ENCODE measurements around the gene CAMLG.
"Not testable (repeated sequence)": the region's sequence is repeated elsewhere in the genome, so short reads cannot be mapped to it uniquely, and the experiment has no call there.

Gene CAMLG

DNA sequence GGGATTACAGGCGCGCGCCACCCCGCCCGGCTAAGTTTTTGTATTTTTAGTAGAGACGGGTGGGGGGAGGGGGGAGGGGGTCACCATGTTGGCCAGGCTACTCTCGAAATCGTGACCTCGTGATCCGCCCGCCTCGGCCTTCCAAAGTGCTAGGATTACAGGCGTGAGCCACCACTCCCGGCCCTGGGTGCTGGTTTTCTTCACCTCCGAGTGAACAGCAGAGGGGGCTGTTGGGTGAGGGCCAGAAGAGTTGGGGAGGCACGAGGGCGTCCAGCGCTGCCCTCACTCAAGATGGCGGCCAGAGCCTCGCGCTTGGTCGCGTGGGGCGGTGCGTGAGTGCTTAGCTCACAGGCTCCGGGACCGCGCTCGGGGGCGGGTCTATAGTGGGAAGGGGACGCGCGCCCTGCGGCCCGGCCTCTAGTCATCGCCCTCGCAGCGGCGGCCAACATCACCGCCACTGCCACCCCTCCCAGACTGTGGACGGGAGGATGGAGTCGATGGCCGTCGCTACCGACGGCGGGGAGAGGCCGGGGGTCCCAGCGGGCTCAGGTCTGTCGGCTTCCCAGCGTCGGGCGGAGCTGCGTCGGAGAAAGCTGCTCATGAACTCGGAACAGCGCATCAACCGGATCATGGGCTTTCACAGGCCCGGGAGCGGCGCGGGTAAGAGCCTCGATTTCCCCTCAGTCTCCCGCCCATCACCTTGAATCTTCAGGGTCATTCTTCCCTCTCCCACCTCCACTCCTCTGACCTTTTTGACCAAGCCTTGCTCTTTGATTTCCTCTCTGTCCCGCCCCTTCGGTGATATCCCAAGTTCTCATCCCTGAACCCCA lies at the start of gene CAMLG:
Gene CAMLG (plus strand): TSS at position 416 of the 830 bp plus-strand sequence. CDS start 73 bp downstream, at position 489.
- FAIRE-seq, result no peak

DNA sequence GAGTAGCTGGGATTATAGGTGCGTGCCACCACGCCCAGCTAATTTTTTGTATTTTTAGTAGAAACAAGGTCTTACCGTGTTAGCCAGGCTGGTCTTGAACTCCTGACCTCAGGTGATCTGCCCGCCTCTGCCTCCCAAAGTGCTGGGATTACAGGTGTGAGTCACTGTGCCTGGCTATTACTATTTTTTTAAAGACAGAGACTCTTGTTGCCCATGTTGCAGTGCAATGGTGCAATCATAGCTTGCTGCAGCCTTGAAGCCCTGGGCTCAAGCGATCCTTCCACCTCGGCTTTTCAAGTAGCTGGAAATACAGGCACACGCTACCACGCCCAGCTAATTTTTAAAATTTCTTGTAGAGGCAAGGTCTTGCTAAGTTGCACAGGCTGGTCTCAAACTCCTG lies 48.2 kb upstream of the CAMLG start:
- not testable (repeated sequence) for FAIRE-seq

DNA sequence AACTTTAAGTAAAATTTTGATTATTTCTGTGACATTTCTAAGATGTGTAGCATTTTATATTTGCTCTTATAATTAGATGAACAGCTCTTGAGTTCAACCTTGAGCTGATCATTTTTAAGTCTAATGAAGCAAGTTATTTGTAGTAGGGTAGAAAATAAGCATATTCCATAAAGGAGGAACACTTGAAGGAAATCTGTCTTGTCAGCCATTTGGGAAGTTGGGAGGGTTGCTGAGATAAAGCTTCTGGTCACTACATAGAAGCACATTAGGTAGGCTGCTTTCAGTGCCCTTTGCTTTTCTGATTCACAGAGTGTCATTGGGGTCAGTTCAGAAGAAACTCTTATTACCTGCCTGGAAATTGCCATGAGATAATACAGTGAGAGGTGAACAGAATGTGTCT lies 45.6 kb upstream of the CAMLG start:
- FAIRE-seq, result no peak

DNA sequence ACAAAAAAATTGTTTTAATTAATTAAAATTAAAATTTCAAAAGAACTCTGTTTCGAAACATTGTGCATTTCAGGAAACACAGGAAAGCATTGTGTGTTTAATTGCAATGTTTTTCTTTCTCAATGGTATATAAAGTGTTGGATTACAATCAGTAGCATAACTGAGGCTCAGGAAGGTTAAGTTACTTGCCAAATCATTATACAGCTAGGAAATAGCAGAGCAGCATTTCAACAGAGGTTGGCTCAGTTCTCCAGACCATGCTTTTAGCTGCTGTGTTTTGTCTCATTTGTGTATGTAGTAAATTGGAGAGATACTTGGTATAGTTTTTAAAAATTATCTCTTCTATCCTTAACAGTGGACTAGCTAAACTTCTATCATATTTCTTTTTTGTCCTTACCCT lies 30.0 kb upstream of the CAMLG start:
- FAIRE-seq, result no peak

DNA sequence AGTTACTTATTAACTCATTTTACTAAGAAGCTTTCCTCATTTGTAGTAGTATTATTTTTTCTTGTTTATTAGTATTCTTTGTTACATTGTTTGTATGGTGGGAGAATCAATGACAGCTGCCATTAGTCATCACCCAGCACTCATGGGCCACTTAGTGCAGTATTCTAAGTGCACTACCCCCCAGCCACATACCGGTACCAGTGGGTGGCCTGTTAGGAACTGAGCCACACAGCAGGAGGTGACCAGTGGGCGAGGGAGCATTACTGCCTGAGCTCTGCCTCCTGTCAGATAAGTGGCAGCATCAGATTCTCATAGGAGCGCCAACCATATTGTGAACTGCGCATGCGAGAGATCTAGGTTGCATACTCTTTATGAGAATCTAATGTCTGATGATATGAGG lies 24.2 kb upstream of the CAMLG start:
- FAIRE-seq, result no peak

DNA sequence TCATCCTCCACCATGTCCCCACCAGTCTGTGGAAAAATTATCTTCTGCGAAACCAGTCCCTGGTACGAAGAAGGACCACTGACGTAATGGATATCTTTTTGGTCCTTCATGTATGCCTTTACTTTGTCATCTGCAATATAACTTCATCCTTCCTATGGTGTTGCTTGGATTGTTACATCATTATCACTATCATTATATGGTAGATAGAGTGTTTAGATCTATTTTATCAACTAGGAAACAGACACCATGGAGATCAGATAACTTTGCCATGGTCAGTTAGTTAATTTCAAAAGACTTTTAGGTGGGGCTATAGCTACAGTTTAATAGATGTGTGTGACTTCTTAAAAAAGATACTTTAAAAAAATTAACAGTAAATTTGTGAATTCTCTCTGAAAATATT lies 23.8 kb upstream of the CAMLG start:
- no peak for FAIRE-seq

DNA sequence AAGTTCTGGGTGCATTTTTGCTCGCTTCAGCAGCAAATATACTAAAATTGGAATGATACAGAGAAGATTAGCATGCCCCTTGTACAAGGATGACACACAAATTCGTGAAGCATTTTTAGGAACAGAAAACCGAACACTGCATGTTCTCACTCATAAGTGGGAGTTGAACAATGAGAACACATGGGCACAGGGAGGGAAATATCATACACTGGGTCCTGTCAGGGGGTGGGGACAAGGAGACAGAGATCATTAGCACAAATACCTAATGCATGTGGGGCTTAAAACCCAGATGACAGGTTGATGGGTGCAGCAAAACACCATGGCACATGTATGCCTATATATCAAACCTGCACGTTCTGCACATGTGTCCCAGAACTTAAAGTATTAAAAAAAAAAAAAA lies 22.9 kb upstream of the CAMLG start:
- FAIRE-seq, result not testable (repeated sequence)

DNA sequence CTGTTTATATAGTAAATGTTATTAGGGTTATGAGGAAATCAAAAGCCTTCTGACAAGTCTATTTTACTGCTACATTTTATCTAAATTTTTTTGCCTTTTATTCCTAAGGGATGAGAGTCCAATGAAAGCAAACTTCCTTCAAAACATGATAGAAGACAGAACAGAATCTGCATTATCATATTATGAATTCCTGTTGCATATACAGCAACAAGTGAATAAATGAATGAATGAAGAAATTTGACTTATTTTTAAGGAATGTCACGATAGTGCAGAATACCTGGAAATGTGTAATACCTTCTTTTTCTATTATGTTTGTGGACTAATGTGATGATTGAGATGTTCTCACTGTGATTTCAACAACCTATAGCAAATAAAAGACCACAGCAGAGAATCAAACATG lies 13.5 kb upstream of the CAMLG start:
- no peak for FAIRE-seq

DNA sequence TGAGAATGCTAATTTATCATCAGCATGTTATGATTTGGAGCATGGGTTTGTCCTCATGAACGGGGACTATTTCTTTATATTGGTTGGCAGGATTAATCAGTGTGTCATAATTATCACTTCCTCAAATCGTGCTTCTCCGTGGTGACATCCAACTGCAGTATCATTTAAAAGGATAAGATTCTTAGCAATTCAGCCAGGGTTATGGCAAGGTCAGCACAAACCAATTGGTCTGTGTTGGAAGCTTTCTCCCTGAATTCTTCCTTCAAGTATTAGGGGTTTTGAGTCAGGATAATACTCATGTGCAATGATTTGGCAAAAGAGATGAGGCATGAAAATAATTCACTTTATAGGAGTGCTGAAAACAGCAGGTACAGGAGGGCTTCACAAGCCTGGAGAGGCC lies 5.5 kb upstream of the CAMLG start:
- no peak for FAIRE-seq

DNA sequence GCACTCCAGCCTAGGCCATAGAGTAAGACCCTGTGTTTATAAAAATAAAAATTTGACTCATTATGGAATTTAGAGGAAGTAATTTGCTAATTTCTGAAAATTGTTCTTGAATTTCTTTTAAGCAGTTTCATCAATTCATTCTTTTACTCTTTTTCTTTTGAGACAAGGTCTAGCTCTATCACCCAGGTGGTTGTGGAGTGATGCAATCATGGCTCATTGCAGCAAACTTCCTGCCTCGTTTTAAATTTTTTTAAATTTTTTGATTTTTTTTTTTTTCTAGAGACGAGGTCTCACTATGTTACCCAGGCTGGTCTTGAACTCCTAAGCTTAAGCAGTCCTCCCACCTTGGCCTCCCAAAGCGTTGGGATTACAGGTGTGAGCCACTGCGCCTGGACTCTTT lies 3.1 kb upstream of the CAMLG start:
- no peak for FAIRE-seq

DNA sequence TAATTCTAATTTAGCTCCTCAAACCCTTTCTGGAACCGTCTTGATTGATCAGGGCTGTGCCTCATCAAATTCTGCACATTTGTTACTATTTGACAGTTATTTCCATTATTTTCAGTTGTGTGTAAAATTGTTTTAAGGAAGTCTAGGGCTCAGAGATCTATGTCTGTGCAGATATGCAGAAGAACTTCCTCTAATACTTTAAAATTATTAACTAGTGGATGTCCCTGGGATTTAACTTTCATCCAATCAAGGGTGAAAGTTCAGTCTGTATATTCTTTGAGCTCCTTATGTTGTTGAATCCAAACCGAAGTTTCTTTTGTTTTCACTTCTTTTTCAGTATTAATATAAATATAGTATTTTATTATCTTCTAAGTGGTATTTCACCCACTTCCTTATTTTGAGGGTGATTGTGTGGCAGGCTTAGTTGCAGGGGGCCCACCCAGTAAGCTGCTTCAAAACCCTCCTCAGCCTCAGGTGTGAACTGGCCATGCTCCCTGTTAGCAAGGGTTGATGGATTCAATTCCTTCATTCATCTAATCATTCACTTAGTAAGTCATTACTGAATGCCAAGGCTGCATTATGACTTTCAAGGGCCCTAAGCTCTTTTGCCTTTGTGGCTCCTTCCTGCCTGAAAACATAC lies 2.1 kb upstream of the CAMLG start:
- FAIRE-seq, result no peak

DNA sequence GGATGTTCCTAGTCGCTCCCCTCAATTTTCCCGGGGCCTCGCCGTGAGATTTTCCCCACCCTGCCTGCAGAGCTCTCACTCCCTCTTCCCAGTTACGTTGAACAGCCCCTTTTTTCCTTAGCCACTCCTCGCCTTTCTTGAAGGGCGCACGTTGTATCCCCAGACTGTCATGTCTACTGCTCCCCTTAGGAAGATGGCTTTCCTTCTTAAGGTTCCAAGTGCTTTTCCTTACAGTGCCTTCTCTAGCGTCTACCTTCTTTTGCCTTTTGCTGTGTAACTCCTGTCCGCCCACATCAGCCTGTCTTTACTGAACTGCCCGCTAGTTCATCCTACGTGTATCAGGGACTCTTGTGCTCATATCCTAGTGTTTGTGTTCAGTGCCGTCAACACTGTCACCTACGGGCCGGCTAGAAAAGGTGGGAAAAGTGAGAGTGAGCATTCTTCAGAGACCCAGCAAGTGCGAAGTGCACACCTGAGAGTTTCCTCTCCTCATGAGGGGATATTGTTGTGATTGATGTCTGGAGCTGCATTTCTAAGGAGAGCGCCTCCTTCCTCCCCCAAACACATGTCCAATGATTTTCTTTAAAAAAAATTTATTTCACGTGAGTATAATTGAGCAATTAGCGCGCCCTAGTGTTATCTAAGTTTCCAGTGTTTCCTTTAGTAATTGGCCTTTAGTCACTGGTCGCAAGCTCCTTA lies 764 bp downstream of the CAMLG start:
- FAIRE-seq, result no peak

DNA sequence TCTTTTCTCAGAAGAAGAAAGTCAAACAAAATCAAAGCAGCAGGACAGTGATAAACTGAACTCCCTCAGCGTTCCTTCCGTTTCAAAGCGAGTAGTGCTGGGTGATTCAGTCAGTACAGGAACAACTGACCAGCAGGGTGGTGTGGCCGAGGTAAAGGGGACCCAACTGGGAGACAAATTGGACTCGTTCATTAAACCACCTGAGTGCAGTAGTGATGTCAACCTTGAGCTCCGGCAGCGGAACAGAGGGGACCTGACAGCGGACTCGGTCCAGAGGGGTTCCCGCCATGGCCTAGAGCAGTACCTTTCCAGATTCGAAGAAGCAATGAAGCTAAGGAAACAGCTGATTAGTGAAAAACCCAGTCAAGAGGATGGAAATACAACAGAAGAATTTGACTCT lies 2.7 kb downstream of the CAMLG start:
- no peak for FAIRE-seq

DNA sequence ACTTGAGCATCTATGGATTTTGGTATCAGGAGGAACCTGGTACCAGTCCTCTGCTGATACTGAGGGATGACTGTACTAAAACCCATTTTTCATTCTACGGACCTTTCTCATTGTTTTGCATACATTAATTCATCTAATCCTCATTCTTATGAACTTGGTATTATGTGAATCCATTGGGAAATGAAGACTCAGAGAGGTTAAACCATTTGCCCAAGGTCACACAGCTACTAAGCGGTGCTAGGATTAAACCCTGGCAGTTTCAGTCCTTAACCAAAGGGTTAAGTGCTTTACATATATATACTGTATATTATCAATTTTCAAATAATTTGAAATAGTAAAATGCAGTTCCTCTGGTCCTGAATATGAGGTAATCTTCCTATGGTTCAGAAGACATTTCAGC lies 3.8 kb downstream of the CAMLG start:
- no peak for FAIRE-seq

DNA sequence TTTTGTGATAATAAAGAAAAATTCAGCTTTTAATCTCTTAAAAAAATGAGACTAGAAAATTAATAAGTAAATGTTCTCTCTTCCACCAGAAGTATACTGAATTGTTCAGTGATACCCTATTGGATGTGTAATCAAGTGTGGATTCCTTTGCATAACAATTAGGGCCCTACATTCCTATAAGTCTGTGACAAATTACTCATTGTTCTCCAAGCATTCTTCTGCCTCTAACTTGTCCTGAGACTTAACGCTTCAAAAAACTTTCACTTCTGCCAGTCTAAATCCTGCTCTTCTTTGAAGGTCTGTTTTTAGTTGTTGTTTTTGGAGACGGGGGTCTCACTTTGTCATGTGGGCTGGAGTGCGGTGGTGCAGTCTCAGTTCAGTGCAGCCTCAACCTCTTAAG lies 11.1 kb downstream of the CAMLG start:
- FAIRE-seq, result no peak

DNA sequence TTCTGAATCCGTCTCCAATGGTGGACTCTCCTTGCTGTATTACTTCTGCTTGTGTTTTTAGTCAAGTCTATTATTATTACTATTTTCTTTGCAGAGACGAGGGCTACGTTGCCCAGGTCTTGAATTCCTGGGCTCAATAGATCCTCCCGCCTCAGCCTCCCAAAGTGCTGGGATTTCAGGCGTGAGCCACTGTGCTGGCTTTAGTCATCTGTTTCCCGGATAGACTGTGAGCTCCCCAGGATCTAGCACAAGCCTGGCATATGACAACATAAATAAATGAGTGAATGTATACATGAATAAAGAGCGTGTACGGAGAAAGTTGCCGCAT lies 19.8 kb downstream of the CAMLG start:
- no peak for FAIRE-seq

DNA sequence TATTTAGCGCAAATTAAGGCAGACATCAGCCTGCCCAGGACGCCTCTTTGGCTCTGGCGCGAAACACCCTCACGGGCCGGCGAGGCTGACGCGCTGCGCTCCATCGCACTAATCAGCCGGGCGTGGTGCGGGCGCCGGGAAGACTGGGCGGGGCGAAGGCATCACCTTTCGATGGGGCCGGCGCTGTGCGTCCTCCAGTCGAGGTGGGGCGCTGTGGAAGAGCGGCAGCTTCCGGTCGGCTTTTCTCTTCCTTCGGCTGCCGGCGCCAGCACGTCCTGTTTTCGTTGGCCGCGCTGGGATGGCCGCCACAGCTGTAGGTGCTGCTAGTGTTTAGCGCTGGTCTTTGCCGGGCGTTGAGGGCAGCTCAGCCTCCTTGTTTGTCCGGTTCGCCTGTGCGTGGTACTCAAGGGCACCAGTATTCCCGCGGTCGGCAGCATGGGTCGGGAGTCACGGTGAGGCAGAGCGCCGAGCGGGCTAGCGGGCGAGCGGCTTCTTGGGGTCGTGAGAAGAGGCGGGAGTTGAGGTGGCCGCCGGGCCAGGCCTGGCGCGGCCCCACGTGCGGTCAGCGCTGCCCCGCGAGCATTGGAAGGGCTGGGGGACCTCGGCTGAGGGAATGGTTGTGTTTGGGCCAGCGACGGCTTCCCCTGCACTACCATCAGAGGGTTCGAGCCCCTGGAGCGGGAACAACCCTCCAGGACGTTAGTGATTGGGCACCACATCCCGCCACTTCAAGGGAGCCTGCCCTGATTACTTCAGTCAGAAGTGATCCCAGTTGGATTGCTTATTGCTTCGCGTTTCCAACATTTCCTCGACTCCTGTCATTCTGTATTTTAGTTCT lies 20.4 kb downstream of the CAMLG start, which contains the start of gene DDX46:
Gene DDX46 (plus strand): TSS at position 276 of the 838 bp plus-strand sequence. CDS start 160 bp downstream, at position 436.
- FAIRE-seq, result no peak

DNA sequence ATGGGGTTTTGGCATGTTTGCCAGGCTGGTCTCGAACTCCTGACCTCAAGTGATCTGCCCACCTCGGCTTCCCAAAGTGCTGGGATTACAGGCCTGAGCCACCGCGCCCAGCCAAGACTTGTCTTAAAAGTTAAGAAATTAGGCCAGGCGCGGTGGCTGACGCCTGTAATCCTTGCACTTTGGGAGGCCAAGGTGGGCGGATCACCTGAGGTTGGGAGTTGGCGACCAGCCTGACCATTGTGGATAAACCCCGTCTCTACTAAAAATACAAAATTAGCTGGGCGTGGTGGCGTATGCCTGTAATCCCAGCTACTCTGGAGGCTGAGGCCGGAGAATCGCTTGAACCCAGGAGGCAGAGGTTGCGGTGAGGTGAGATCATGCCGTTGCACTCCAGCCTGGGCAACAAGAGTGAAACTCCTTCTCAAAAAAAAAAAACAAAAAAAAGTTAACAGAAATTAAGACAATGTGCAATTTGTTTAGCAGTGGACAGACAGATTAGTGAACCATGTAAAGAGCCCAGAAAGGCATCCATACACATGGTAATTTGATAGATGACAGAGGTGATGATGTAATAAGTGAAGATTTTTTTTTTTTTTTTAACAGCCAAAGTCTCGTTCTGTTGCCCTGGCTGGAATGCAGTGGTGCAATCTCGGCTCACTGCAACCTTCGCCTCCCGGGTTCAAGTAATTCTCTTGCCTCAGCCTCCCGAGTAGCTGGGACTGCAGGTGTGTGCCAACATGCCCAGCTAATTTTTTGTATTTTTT lies 29.4 kb downstream of the CAMLG start:
- FAIRE-seq, result not testable (repeated sequence)

DNA sequence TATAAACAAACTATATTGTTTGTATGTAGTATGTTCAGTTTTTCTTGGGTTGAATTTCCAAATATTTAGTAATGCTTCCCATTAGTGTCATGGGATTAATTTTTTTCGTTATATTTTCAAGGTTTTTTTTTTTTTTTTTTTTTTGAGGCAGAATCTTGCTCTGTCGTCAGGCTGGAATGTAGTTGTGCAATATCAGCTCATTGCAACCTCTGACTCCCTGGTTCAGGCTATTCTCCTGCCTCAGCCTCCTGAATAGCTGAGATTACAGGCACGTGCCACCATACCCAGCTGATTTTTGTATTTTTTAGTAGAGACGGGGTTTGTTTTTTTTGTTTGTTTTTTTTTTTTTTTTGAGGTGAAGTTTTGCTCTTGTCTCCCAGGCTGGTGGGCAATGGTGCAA lies 30.9 kb downstream of the CAMLG start:
- FAIRE-seq, result no peak

DNA sequence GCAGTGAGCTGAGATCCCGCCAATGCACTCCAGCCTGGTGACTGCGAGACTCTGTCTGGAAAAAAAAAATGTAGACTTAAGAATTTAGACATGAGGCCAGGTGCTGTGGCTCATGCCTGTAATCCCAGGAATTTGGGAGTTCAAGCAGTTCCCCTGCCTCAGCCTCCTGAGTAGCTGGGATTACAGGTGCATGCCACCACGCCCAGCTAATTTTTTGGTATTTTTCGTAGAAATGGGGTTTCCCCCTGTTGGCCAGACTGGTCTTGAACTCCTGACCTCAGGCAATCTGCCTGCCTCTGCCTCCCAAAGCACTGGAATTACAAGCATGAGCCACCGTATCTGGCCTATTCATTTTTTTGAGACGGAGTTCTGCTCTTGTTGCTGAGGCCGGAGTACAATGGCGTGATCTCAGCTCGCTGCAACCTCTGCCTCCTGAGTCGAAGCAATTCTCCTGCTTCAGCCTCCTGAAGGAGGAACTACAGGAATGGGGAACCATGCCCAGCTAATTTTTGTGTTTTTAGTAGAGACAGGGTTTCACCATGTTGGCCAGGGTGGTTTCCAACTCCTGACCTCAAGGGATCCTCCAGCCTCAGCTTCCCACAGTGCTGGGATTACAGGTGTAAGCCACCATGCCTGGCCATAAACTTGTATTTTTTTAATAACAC lies 34.2 kb downstream of the CAMLG start:
- FAIRE-seq, result no peak

DNA sequence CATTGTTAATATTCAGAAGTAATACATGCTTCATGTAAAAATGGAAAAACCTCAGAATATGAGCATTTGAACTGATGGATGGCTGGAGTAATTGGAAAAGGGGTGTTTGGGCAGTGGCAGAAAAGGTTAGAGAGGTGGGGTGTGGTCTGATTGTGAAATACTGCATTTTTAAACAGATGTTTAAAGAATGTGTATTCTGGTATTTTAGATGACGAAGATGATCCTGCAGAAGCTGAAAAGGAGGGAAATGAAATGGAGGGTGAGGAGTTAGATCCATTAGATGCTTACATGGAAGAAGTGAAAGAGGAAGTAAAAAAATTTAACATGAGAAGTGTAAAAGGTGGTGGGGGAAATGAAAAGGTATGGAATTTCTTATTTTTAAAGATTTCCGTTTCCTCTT lies 39.0 kb downstream of the CAMLG start:
- FAIRE-seq, result no peak
